Esophagus muscularis mucosa (tissue), 4 donors: ENCODE measurements around the gene STX18.

Experiments used
- CTCF ChIP-seq, 3 experiments: fragments of 200-600 bp in 2 of 3; fragments of 450-650 bp in 1 of 3; sonication (generic) in 2 of 3; IDR thresholded peaks; one replicate each; pipeline ENCODE4 v1.5.1; 2017 to 2019; ENCODE audit warnings: antibody characterized with exemption in 3 of 3, mild to moderate bottlenecking in 2 of 3, moderate library complexity in 1 of 3
- EP300 ChIP-seq: sonication (generic); formaldehyde crosslinking; IDR thresholded peaks from one replicate; pipeline ENCODE4 v1.6.1; 2017; ENCODE audit warnings: antibody characterized with exemption
- POLR2A ChIP-seq: fragments of 450-650 bp; IDR thresholded peaks from one replicate; pipeline ENCODE4 v1.6.1; 2017; ENCODE audit warnings: antibody characterized with exemption, moderate library complexity, mild to moderate bottlenecking, low read depth

DNA sequence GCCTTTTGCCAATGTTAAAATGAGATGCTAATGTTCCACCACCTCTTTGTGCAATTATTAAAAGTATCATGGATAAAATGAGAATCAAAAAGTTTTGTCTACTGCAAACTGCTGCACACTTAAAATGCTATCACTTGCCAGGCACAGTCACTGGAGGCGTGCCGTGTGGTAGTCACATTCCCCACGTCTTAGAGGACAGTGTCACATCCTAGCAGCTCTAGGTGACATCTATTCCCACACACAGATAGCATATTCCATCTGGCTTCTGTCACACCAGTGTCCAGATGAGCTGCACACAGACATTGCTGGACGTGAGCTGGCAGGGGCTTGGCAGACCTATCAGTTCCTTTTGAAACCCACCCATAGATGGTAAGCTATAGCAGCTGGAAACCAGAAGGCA lies 107.9 kb downstream of the STX18 start:
- TF ChIP-seq CTCF (IDR thresholded peaks at IDR 0.05): no peak
- no peak for TF ChIP-seq EP300
- TF ChIP-seq POLR2A: no peak
